Cortex of kidney (tissue), 1 donor: ENCODE data around the gene TAF1B.

Experiments used
- DNase-seq: peaks from one replicate; lab custom pipeline; 2025; lab: John Stamatoyannopoulos, UW

The TAF1B gene

GRCh38 chr2:9966491-9967022 lies 123.3 kb downstream of the TAF1B start:
- no peak for DNase-seq

- DNase-seq, result no peak
Observed at GRCh38 chr2:9967053-9967775, 123.9 kb downstream of the TAF1B start.

- no peak for DNase-seq
Observed at GRCh38 chr2:9968553-9969497, 125.6 kb downstream of the TAF1B start.

- no peak for DNase-seq
Observed at GRCh38 chr2:9970200-9971044, 127.1 kb downstream of the TAF1B start.

GRCh38 chr2:9971105-9971818 lies 128.0 kb downstream of the TAF1B start:
- DNase-seq, result no peak

- no peak for DNase-seq
Observed at GRCh38 chr2:9971890-9972289, 128.6 kb downstream of the TAF1B start.

- DNase-seq, result no peak
Observed at GRCh38 chr2:9972621-9973479, 129.6 kb downstream of the TAF1B start.

- DNase-seq, result no peak
Observed at GRCh38 chr2:9973690-9974089, 130.4 kb downstream of the TAF1B start.

GRCh38 chr2:9974343-9974742 lies 131.1 kb downstream of the TAF1B start:
- no peak for DNase-seq

- DNase-seq, result no peak
Observed at GRCh38 chr2:9975328-9975727, 132.1 kb downstream of the TAF1B start.

GRCh38 chr2:9975805-9976447 lies 132.7 kb downstream of the TAF1B start:
- DNase-seq, result no peak

- DNase-seq, result no peak
Observed at GRCh38 chr2:9979977-9980376, 136.7 kb downstream of the TAF1B start.

- DNase-seq, result no peak
Observed at GRCh38 chr2:9980520-9980919, 137.2 kb downstream of the TAF1B start.

- no peak for DNase-seq
Observed at GRCh38 chr2:9981655-9982054, 138.4 kb downstream of the TAF1B start.

GRCh38 chr2:9982248-9982647 lies 139.0 kb downstream of the TAF1B start:
- DNase-seq, result no peak

GRCh38 chr2:9982891-9983290 lies 139.6 kb downstream of the TAF1B start:
- no peak for DNase-seq

GRCh38 chr2:9983401-9984216 lies 140.3 kb downstream of the TAF1B start:
- DNase-seq, result no peak
